Raji (cell line): Measurements from ENCODE around the gene EPSTI1.

Source experiments
- POLR2A ChIP-seq: IDR thresholded peaks from 2 replicates; pipeline ENCODE4 v1.6.1; 2011; ENCODE audit warnings: low read depth, low read length, control low read depth; ENCODE audit not compliant: insufficient read depth

The EPSTI1 gene

GRCh38 chr13:42891591-42891990 lies 100.5 kb downstream of the EPSTI1 start:
- no peak for TF ChIP-seq POLR2A

GRCh38 chr13:42885325-42885724 lies 106.7 kb downstream of the EPSTI1 start:
- no peak for TF ChIP-seq POLR2A

GRCh38 chr13:42883771-42884467 lies 108.1 kb downstream of the EPSTI1 start:
- TF ChIP-seq POLR2A: no peak

- TF ChIP-seq POLR2A: no peak
These were observed 108.9 kb downstream of the EPSTI1 start for GRCh38 chr13:42883142-42883541.

GRCh38 chr13:42880056-42880605 lies 111.9 kb downstream of the EPSTI1 start:
- no peak for TF ChIP-seq POLR2A

GRCh38 chr13:42878721-42879120 lies 113.3 kb downstream of the EPSTI1 start:
- TF ChIP-seq POLR2A: no peak

GRCh38 chr13:42876887-42877545 lies 115.0 kb downstream of the EPSTI1 start:
- TF ChIP-seq POLR2A: no peak

- TF ChIP-seq POLR2A: no peak
These were observed 115.7 kb downstream of the EPSTI1 start for GRCh38 chr13:42876270-42876714.

- no peak for TF ChIP-seq POLR2A
These were observed 116.4 kb downstream of the EPSTI1 start for GRCh38 chr13:42875475-42876269.

GRCh38 chr13:42874221-42874620 lies 117.8 kb downstream of the EPSTI1 start:
- no peak for TF ChIP-seq POLR2A

- no peak for TF ChIP-seq POLR2A
These were observed 119.0 kb downstream of the EPSTI1 start for GRCh38 chr13:42873081-42873480.

GRCh38 chr13:42867232-42867631 lies 124.8 kb downstream of the EPSTI1 start:
- no peak for TF ChIP-seq POLR2A

- no peak for TF ChIP-seq POLR2A
These were observed 126.3 kb downstream of the EPSTI1 start for GRCh38 chr13:42865768-42866102.

GRCh38 chr13:42864952-42865767 lies 126.9 kb downstream of the EPSTI1 start:
- TF ChIP-seq POLR2A: no peak

- TF ChIP-seq POLR2A: no peak
These were observed 131.6 kb downstream of the EPSTI1 start for GRCh38 chr13:42860485-42860884.

GRCh38 chr13:42859760-42860159 lies 132.3 kb downstream of the EPSTI1 start:
- TF ChIP-seq POLR2A: no peak
